NCI-H1417 treated with DMSO at 0.1 percent for 48 hours (cell line): ENCODE measurements around the gene DNAJC7.

Experiments used
- DNase-seq: peaks from one replicate; lab custom pipeline; 2025; lab: John Stamatoyannopoulos, UW

The DNAJC7 gene

GRCh38 chr17:41975099-41976083, 41.8 kb downstream of the DNAJC7 start:
- DNase-seq, result no peak

- no peak for DNase-seq
These were observed 42.6 kb downstream of the DNAJC7 start for GRCh38 chr17:41974658-41975057.

GRCh38 chr17:41974031-41974430, 43.2 kb downstream of the DNAJC7 start:
- DNase-seq, result no peak

- DNase-seq, result no peak
These were observed 43.8 kb downstream of the DNAJC7 start for GRCh38 chr17:41973408-41973811.

GRCh38 chr17:41972571-41973407, 44.5 kb downstream of the DNAJC7 start:
- DNase-seq, result no peak

GRCh38 chr17:41971721-41972523, 45.3 kb downstream of the DNAJC7 start:
- no peak for DNase-seq

GRCh38 chr17:41970901-41971331, 46.3 kb downstream of the DNAJC7 start:
- no peak for DNase-seq

GRCh38 chr17:41968676-41969075, 48.6 kb downstream of the DNAJC7 start:
- no peak for DNase-seq

GRCh38 chr17:41967921-41968578, 49.2 kb downstream of the DNAJC7 start:
- no peak for DNase-seq

GRCh38 chr17:41967141-41967920, 49.9 kb downstream of the DNAJC7 start:
- no peak for DNase-seq

GRCh38 chr17:41966463-41967140, 50.6 kb downstream of the DNAJC7 start, which contains the start of gene CNP:
CNP (plus strand) TSS chr17:41966795; CDS start chr17:41966885, 90 bp downstream.
- DNase-seq, result peak; percentile 33

GRCh38 chr17:41965694-41966462, 51.4 kb downstream of the DNAJC7 start:
- DNase-seq, result peak; percentile 72

- DNase-seq, result no peak
These were observed 54.3 kb downstream of the DNAJC7 start for GRCh38 chr17:41962768-41963434.

GRCh38 chr17:41962111-41962510, 55.1 kb downstream of the DNAJC7 start:
- DNase-seq, result no peak

GRCh38 chr17:41959336-41960095, 57.7 kb downstream of the DNAJC7 start:
- no peak for DNase-seq

- DNase-seq, result no peak
These were observed 58.3 kb downstream of the DNAJC7 start for GRCh38 chr17:41959030-41959335.

GRCh38 chr17:41957869-41958439, 59.3 kb downstream of the DNAJC7 start:
- DNase-seq, result no peak
